K562 (cell line): Measurements from ENCODE around the gene DNMT3A.

ENCODE experiments used
- E2F4 ChIP-seq: sonication (generic); formaldehyde crosslinking; IDR thresholded peaks from 2 replicates; pipeline ENCODE4 v1.8.0; 2022; ENCODE audit warnings: mild to moderate bottlenecking, low read depth, missing genetic modification reagents
- FOXP4 ChIP-seq: sonication (generic); formaldehyde crosslinking; IDR thresholded peaks from 2 replicates; pipeline ENCODE4 v1.8.0; 2022; ENCODE audit warnings: mild to moderate bottlenecking, missing genetic modification reagents, borderline replicate concordance
- MYC ChIP-seq, 2 experiments: fragments of 250-450 bp in 1 of 2; sonication (Bioruptor Pico) in 1 of 2; IDR thresholded peaks; 2 replicates each; pipeline versions ENCODE4 v1.5.1 to v1.6.1; 2012 to 2021; ENCODE audit warnings: low read depth in 2 of 2, borderline replicate concordance in 1 of 2, improper control_type of control experiment in 1 of 2, low read length in 1 of 2, mild to moderate bottlenecking in 1 of 2, moderate library complexity in 1 of 2
- NFIX ChIP-seq: fragments of 250-450 bp; sonication (Bioruptor Pico); IDR thresholded peaks from 2 replicates; pipeline ENCODE4 v1.4.0; 2020; ENCODE audit warnings: low read depth, mild to moderate bottlenecking, moderate library complexity
- POLR2AphosphoS5 ChIP-seq: IDR thresholded peaks from 2 replicates; pipeline ENCODE4 v1.6.1; 2011; ENCODE audit warnings: mild to moderate bottlenecking, low read depth, low read length, moderate library complexity; ENCODE audit not compliant: control insufficient read depth, insufficient read depth

DNA sequence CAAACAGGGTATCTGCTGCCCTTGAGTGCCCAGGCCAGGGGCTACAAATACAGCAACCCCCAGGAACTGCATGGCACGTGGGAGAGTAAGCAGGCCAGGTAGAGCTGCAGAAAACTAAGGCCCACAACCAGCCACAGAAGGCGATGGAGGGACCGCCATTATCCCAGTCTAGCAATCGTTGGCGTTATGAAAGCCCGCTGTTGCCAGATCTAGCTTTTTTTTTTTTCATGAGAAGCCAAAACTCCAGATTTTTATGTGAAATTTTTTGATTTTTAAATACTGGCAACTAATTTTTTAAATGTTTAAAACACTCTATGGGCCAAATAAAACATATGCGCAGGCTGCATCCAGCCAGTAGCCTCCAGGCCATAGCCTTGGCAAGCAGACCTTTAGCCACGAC, 59.8 kb downstream of the DNMT3A start:
- TF ChIP-seq POLR2AphosphoS5 (no peak), NFIX (CRISPR knock-in tag) (no peak), FOXP4 (CRISPR knock-in tag) (no peak), MYC (IDR thresholded peaks at IDR 0.05; ENCODE audit: low read depth, low read length) (no peak), MYC (CRISPR knock-in tag; IDR thresholded peaks at IDR 0.05; ENCODE audit: borderline replicate concordance, low read depth) (no peak), E2F4 (no peak)
